Mesendoderm (in vitro differentiated cells): ENCODE measurements around the gene DNAJC22.
"Not testable (repeated sequence)": the region's sequence is repeated elsewhere in the genome, so short reads cannot be mapped to it uniquely, and the experiment has no call there.

Experiments used
- DNase-seq: peaks from one replicate; pipeline ENCODE4 v3.0.0; 2013
- H2AK5ac ChIP-seq: 2 replicates; pipeline ENCODE4 v1.6.1; 2013; ENCODE audit warnings: low read length, inconsistent platforms
- H2BK120ac ChIP-seq: 2 replicates; pipeline ENCODE4 v1.6.1; 2013; ENCODE audit warnings: low read depth, mild to moderate bottlenecking, low read length, moderate library complexity, mixed read lengths
- H2BK15ac ChIP-seq: replicated peaks from 2 replicates; pipeline ENCODE4 v1.6.1; 2013; ENCODE audit warnings: low read depth, mild to moderate bottlenecking, moderate library complexity
- H2BK5ac ChIP-seq: 2 replicates; pipeline ENCODE4 v1.6.1; 2013; ENCODE audit warnings: low read length, inconsistent platforms
- H3K18ac ChIP-seq: 2 replicates; pipeline ENCODE4 v1.6.1; 2013; ENCODE audit warnings: mild to moderate bottlenecking, low read length, mixed read lengths
- H3K23ac ChIP-seq: one replicate; pipeline ENCODE4 v1.6.1; 2013; ENCODE audit warnings: low read length
- H3K27ac ChIP-seq: 2 replicates; pipeline ENCODE4 v1.5.1; 2013; ENCODE audit warnings: low read depth, mild to moderate bottlenecking, inconsistent platforms, low read length, moderate library complexity
- H3K27me3 ChIP-seq: 2 replicates; pipeline ENCODE4 v1.6.1; 2013; ENCODE audit warnings: low read length, control low read depth, mild to moderate bottlenecking, inconsistent platforms; ENCODE audit not compliant: insufficient read depth, poor library complexity
- H3K36me3 ChIP-seq: 2 replicates; pipeline ENCODE4 v1.6.1; 2013; ENCODE audit warnings: low read length, inconsistent platforms; ENCODE audit not compliant: control insufficient read depth, insufficient read depth
- H3K4ac ChIP-seq: one replicate; pipeline ENCODE4 v1.6.1; 2013; ENCODE audit warnings: low read depth, mild to moderate bottlenecking, low read length, moderate library complexity
- H3K4me1 ChIP-seq: 2 replicates; pipeline ENCODE4 v1.6.1; 2013; ENCODE audit warnings: low read depth, low read length, inconsistent platforms; ENCODE audit not compliant: control insufficient read depth
- H3K4me2 ChIP-seq: 2 replicates; pipeline ENCODE4 v1.6.1; 2013; ENCODE audit warnings: low read length
- H3K4me3 ChIP-seq: 2 replicates; pipeline ENCODE4 v1.5.1; 2013; ENCODE audit warnings: mild to moderate bottlenecking, low read length
- H3K56ac ChIP-seq: one replicate; pipeline ENCODE4 v1.6.1; 2013; ENCODE audit warnings: low read length
- H3K79me1 ChIP-seq: 2 replicates; pipeline ENCODE4 v1.6.1; 2013; ENCODE audit warnings: low read length, inconsistent platforms
- H3K79me2 ChIP-seq: 2 replicates; pipeline ENCODE4 v1.6.1; 2013; ENCODE audit warnings: mild to moderate bottlenecking, low read length; ENCODE audit not compliant: control insufficient read depth, insufficient read depth
- H3K9ac ChIP-seq: 2 replicates; pipeline ENCODE4 v1.6.1; 2013; ENCODE audit warnings: low read length, inconsistent platforms
- H4K5ac ChIP-seq: one replicate; pipeline ENCODE4 v1.6.1; 2013; ENCODE audit warnings: low read length
- H4K8ac ChIP-seq: one replicate; pipeline ENCODE4 v1.6.1; 2013; ENCODE audit warnings: low read depth, mild to moderate bottlenecking, control low read depth, low read length, moderate library complexity
- WGBS: extraction: QIAGEN DNeasy Blood & Tissue Kit; methylation state at CpG from one replicate; pipeline ENCODE4 v1.1.7; 2013; ENCODE audit warnings: low lambda C conversion rate, missing lambda C conversion rate; ENCODE audit not compliant: insufficient coverage; ENCODE audit errors: extremely low coverage; 5-methylcytosine and 5-hydroxymethylcytosine counted together

Gene DNAJC22

DNA sequence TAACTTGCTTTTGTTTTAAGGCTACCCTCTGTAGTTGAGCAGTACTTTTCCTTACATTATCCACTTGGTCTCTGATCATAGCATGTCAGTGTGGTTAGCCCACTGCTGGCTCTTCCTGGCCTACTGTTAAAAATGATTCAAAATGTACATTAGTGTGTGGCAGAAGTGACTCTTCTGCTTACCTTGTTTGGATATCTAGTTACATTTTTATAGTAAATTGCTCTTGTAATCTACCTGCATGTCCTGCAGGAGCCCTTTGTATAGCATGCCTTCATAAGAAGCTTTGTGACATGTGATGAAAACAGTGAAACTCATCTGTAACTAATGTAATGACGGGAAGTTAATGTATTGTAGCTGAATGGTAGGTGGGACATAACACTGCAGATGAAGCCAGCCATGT lies 28.7 kb downstream of the DNAJC22 start:
- Histone ChIP-seq H2BK5ac (no peak overlapping the region), H3K79me2 (peaks cover 39% of the 10 kb centered on the region), H3K18ac (no peak overlapping the region), H3K36me3 (no peaks in the 10 kb centered on the region), H3K9ac (no peak overlapping the region), H3K4ac (no peak overlapping the region), H3K4me2 (no peak overlapping the region), H3K23ac (no peak overlapping the region), H4K8ac (no peak overlapping the region), H3K56ac (no peak overlapping the region), H2AK5ac (no peak overlapping the region), H4K5ac (no peak overlapping the region), H2BK120ac (no peak overlapping the region), H3K27me3 (no peaks in the 10 kb centered on the region), H3K27ac (no peak overlapping the region), H2BK15ac (no peak overlapping the region), H3K79me1 (peaks cover 8% of the 10 kb centered on the region), H3K4me1 (no peaks in the 10 kb centered on the region), H3K4me3 (no peak overlapping the region)
- no peak for DNase-seq
- no CpG with 5 or more reads among the region's 1 CpG for WGBS

DNA sequence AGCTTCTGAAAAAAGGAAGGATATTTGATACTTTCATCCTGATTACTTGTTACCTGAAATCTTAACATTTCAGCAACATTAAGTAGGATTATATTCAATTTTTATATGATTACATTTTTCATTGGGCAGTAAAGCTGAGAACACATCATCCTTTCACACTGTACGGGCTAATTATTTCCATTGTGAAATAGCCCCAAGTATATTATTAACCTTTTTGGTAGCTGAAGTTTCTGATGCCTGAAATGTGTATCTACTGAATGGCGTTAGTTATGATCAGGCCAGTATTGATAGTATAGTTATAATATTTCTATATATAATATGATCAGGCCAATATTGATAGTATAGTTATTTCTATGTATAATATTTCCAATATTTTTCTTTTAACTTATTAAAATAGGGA lies 30.7 kb downstream of the DNAJC22 start:
- no CpG with 5 or more reads among the region's 2 CpGs for WGBS
- no peak overlapping the region for H2BK120ac ChIP-seq

DNA sequence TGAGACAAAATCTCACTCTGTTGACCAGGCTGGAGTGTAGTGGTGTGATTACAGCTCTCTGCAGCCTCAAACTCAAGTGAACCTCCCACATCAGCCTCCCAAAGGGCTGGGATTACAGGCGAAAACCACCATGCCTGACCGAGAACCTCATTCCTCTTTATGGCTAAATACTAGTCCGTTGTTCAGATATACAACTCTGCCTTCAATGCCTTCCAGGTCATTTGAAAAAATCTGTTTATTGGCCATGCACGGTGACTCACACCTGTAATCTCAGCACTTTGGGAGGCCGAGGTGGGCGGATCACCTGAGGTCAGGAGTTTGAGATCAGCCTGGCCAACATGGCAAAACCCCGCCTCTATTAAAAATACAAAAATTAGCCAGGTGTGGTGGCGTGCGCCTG lies 33.5 kb downstream of the DNAJC22 start:
- H3K4me2 ChIP-seq, DNase-seq, H3K18ac ChIP-seq, H2BK15ac ChIP-seq, H3K36me3 ChIP-seq, H3K23ac ChIP-seq, H3K4me1 ChIP-seq, H3K4ac ChIP-seq, H4K8ac ChIP-seq, H3K56ac ChIP-seq, H2BK120ac ChIP-seq, H2BK5ac ChIP-seq, H3K79me1 ChIP-seq, H3K27me3 ChIP-seq, H2AK5ac ChIP-seq, H3K27ac ChIP-seq, H4K5ac ChIP-seq, H3K9ac ChIP-seq, H3K4me3 ChIP-seq: not testable (repeated sequence)
- H3K79me2 ChIP-seq = peaks cover 14% of the 10 kb centered on the region
- WGBS = no CpG with 5 or more reads among the region's 9 CpGs

More for the DNA sequence above, 30.7 kb downstream of the DNAJC22 start:
- Histone ChIP-seq H3K27me3 (no peaks in the 10 kb centered on the region), H3K79me2 (peaks cover 28% of the 10 kb centered on the region), H2BK15ac (no peak overlapping the region), H3K4me2 (no peak overlapping the region), H3K27ac (no peak overlapping the region), H3K56ac (no peak overlapping the region), H3K9ac (no peak overlapping the region), H4K8ac (no peak overlapping the region), H3K79me1 (peaks cover 9% of the 10 kb centered on the region), H3K18ac (no peak overlapping the region), H3K23ac (no peak overlapping the region), H3K4me3 (no peak overlapping the region), H3K4me1 (no peaks in the 10 kb centered on the region), H3K36me3 (no peaks in the 10 kb centered on the region), H2AK5ac (no peak overlapping the region), H2BK5ac (no peak overlapping the region), H4K5ac (no peak overlapping the region), H3K4ac (no peak overlapping the region)
- DNase-seq = no peak

DNA sequence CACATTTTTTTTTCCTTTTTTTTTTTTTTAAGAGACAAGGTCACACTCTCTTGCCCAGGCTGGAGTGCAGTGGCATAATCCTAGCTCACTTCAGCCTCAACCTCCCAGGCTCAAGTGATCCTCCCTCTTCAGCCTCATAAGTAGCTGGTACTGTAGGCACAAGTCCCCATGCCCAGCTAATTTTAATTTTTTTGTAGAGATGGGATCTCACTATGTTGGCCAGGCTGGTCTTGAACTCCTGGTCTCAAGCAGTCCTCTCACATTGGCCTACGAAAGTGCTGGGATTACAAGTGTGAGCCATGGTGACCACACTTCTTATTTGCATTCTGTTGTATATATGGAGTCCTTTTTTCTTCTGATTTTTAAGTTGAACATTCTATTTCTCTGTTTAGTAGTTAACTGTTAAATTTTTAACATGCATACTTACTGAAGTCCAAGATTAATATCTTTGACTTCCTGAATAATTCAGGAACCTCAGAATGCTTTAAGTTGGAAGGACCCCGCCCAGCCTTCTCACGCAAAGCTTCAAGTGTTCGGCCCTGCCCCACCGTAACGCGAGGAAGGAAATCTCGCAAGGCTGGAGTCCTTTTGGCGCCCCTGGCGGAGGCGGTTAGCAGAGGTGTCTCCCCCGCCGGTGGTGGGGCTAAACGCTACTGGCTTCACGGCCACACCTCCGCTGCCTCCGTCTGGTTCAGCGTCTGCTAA lies 42.1 kb downstream of the DNAJC22 start:
- Histone ChIP-seq H2BK5ac (no peak overlapping the region), H3K9ac (peak overlapping the region; percentile 35), H3K23ac (peak overlapping the region; percentile 15), H2AK5ac (no peak overlapping the region), H2BK120ac (no peak overlapping the region), H3K36me3 (no peaks in the 10 kb centered on the region), H3K4me2 (peak overlapping the region; percentile 32), H2BK15ac (no peak overlapping the region), H4K5ac (no peak overlapping the region), H3K56ac (peak overlapping the region; percentile 68), H3K4me3 (no peak overlapping the region), H3K27me3 (no peaks in the 10 kb centered on the region), H3K18ac (no peak overlapping the region), H3K4ac (no peak overlapping the region), H4K8ac (no peak overlapping the region), H3K79me1 (peaks cover 9% of the 10 kb centered on the region), H3K79me2 (peaks cover 3% of the 10 kb centered on the region), H3K27ac (no peak overlapping the region), H3K4me1 (peaks cover 2% of the 10 kb centered on the region)
- DNase-seq = peak; percentile 92
- no CpG with 5 or more reads among the region's 18 CpGs for WGBS

DNA sequence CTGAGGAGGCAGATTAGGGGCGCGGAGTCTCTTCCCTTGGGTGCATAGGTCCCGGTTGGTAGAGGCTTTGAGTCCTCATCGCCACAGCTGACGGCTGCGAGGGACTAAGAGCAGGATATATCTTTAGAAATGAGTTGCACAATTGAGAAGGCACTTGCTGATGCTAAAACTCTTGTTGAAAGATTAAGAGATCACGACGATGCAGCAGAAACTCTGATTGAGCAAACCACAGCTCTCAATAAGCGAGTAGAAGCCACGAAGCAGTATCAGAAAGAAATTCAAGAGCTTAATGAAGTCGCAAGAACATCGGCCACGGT lies 42.7 kb downstream of the DNAJC22 start:
- Histone ChIP-seq H3K36me3 (no peaks in the 10 kb centered on the region), H2BK5ac (no peak overlapping the region), H3K4ac (no peak overlapping the region), H3K4me2 (peak overlapping the region; percentile 32), H3K4me1 (peaks cover 2% of the 10 kb centered on the region), H3K9ac (peak overlapping the region; percentile 35), H3K27ac (no peak overlapping the region), H2BK15ac (no peak overlapping the region), H3K23ac (peak overlapping the region; percentile 15), H4K8ac (no peak overlapping the region), H3K18ac (no peak overlapping the region), H2AK5ac (no peak overlapping the region), H3K4me3 (no peak overlapping the region), H2BK120ac (no peak overlapping the region), H4K5ac (no peak overlapping the region), H3K79me2 (peaks cover 3% of the 10 kb centered on the region), H3K56ac (peak overlapping the region; percentile 68), H3K27me3 (no peaks in the 10 kb centered on the region), H3K79me1 (peaks cover 9% of the 10 kb centered on the region)
- WGBS = no CpG with 5 or more reads among the region's 13 CpGs
- no peak for DNase-seq

DNA sequence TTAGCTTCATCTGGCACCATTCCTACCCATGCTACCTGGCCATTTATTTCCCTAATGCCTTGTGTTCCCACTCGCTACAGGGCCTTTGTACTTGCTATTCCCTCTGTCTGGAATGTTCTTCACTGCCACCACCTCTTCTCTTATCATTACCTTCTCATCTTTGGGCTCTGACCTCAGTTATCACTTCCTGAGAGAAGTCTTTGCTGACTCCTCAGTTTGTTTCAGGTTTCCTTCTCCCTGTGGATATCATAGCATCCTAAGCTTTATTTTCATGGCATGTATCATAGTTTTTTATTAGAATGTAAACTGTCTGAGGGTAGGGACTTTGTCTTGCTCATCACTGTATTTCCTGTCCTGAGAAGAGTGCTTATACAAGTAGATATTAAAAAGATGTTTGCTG lies 50.3 kb downstream of the DNAJC22 start:
- Histone ChIP-seq H3K79me2 (peaks cover 12% of the 10 kb centered on the region), H3K27ac (no peak overlapping the region), H3K4ac (no peak overlapping the region), H4K5ac (no peak overlapping the region), H3K4me3 (no peak overlapping the region), H2BK120ac (no peak overlapping the region), H3K56ac (no peak overlapping the region), H3K36me3 (no peaks in the 10 kb centered on the region), H3K79me1 (peaks cover 9% of the 10 kb centered on the region), H3K9ac (no peak overlapping the region), H3K23ac (no peak overlapping the region), H2BK15ac (no peak overlapping the region), H3K27me3 (no peaks in the 10 kb centered on the region), H3K4me2 (no peak overlapping the region), H4K8ac (no peak overlapping the region), H3K4me1 (peaks cover 9% of the 10 kb centered on the region), H2AK5ac (no peak overlapping the region), H2BK5ac (no peak overlapping the region), H3K18ac (no peak overlapping the region)
- peak; percentile 48 for DNase-seq
- WGBS = no CpG with 5 or more reads among the region's 1 CpG
